ENCODE results near the gene TADA2B. TPM values are rescaled to one million over a fixed set of nuclear protein-coding genes. Genes with fewer than 3 reads are reported as not detected.
A peak's percentile ranks its signal among the peaks of the same experiment; 100 is the strongest.

The TADA2B gene
- total and polyA plus RNA-seq, 2 of the 4 experiments (the other 2 are of a cell fraction), result 6.1 to 8.6 TPM

DNA sequence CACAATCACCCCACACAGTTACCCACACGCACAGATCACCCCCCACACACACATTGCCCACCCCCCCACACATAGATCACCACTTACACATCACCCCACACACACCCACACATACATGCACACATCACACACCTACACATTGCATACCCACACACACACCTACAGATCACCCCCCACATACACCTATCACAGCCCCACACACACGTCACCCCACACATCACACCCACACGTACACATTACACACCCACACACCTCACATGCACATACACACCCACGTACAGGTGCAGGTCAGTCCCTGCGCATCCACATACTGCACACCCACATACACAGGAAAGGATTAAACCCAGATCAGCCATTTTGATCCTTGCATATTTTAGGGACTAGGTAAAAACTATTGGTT, 15.3 kb upstream of the TADA2B start:
- Histone ChIP-seq H3K4me3 (ENCODE audit: insufficient read depth, low read depth, low read length) (no peak overlapping the region), H4K8ac (ENCODE audit: low read depth in 2 of 2, low read length in 2 of 2) (no peak overlapping the region), H2BK20ac (ENCODE audit: low read depth, low read length) (no peak overlapping the region), H3K14ac (replicated peaks; ENCODE audit: low read depth, low read length) (no peak overlapping the region), H3K23ac (ENCODE audit: low read depth, low read length) (no peak overlapping the region), H4K91ac (ENCODE audit: insufficient read depth, low read depth, low read length) (no peak overlapping the region), H2BK5ac (ENCODE audit: low read depth, low read length, poor library complexity, severe bottlenecking) (peak overlapping the region; percentile 79), H3K27me3 (ENCODE audit: control insufficient read depth, insufficient read depth, low read length) (no peaks in the 10 kb centered on the region), H2BK120ac (ENCODE audit: low read depth, low read length) (no peak overlapping the region), H3K4me2 (ENCODE audit: low read depth, low read length) (no peak overlapping the region), H3K4me1 (ENCODE audit: control insufficient read depth, insufficient read depth, low read length) (peaks cover 3% of the 10 kb centered on the region), H3K9me3 (ENCODE audit: control insufficient read depth, insufficient read depth, low read length) (no peaks in the 10 kb centered on the region), H2AFZ (replicated peaks; ENCODE audit: low read length, poor library complexity) (no peak overlapping the region), H4K20me1 (ENCODE audit: insufficient read depth, low read length) (no peaks in the 10 kb centered on the region; the same call in 1 of the 2 replicates), H3K9me1 (ENCODE audit: insufficient read depth, low read length) (peaks cover 17% of the 10 kb centered on the region), H3K56ac (ENCODE audit: extremely low read depth, insufficient read depth, low read length) (no peak overlapping the region), H3K4ac (ENCODE audit: low read depth, low read length) (no peak overlapping the region), H4K5ac (ENCODE audit: low read depth, low read length) (no peak overlapping the region), H3K36me3 (ENCODE audit: control insufficient read depth, insufficient read depth, low read length) (peaks cover 64% of the 10 kb centered on the region), H2BK15ac (ENCODE audit: low read depth, low read length) (no peak overlapping the region), H3K9ac (ENCODE audit: low read depth, low read length) (no peak overlapping the region), H2AK9ac (replicated peaks; ENCODE audit: low read depth, low read length, poor library complexity) (no peak overlapping the region), H3K18ac (ENCODE audit: low read depth, low read length) (no peak overlapping the region), H3K79me1 (ENCODE audit: low read depth in 1 of 2, low read length in 2 of 2) (peaks cover 9 to 42% of the 10 kb centered on the region in 2 experiments; a peak in 3 of 4 replicates), H2AK5ac (ENCODE audit: low read depth, low read length) (no peak overlapping the region), H3K27ac (ENCODE audit: insufficient read depth, low read length) (no peak overlapping the region)
- ChIA-PET CTCF (no interaction called here), POLR2A (ENCODE audit: unreplicated experiment) (no interaction called here)
- DNase-seq (no peak), ATAC-seq (ENCODE audit: low read depth) (no peak)
- no TSS peak for BruUV-seq (replicated peaks)
- no peak for TF ChIP-seq CEBPB (IDR thresholded peaks at IDR 0.05; ENCODE audit: low read depth, low read length)
- no peak for TF ChIP-seq FOS (IDR thresholded peaks at IDR 0.05; ENCODE audit: low read depth, low read length)
- no peak for TF ChIP-seq POLR2A (IDR thresholded peaks at IDR 0.05; ENCODE audit: low read depth, low read length)
- TF ChIP-seq RCOR1 (IDR thresholded peaks at IDR 0.05; ENCODE audit: insufficient replicate concordance, low read length), result no peak
- TF ChIP-seq MAZ (IDR thresholded peaks at IDR 0.05; ENCODE audit: borderline replicate concordance, low read depth, low read length), result no peak
- TF ChIP-seq, protein P1, sequence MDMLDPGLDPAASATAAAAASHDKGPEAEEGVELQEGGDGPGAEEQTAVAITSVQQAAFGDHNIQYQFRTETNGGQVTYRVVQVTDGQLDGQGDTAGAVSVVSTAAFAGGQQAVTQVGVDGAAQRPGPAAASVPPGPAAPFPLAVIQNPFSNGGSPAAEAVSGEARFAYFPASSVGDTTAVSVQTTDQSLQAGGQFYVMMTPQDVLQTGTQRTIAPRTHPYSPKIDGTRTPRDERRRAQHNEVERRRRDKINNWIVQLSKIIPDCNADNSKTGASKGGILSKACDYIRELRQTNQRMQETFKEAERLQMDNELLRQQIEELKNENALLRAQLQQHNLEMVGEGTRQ (IDR thresholded peaks at IDR 0.05; ENCODE audit: low read depth, low read length), result no peak
- TF ChIP-seq, protein P2, sequence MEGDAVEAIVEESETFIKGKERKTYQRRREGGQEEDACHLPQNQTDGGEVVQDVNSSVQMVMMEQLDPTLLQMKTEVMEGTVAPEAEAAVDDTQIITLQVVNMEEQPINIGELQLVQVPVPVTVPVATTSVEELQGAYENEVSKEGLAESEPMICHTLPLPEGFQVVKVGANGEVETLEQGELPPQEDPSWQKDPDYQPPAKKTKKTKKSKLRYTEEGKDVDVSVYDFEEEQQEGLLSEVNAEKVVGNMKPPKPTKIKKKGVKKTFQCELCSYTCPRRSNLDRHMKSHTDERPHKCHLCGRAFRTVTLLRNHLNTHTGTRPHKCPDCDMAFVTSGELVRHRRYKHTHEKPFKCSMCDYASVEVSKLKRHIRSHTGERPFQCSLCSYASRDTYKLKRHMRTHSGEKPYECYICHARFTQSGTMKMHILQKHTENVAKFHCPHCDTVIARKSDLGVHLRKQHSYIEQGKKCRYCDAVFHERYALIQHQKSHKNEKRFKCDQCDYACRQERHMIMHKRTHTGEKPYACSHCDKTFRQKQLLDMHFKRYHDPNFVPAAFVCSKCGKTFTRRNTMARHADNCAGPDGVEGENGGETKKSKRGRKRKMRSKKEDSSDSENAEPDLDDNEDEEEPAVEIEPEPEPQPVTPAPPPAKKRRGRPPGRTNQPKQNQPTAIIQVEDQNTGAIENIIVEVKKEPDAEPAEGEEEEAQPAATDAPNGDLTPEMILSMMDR (conservative IDR thresholded peaks at IDR 0.05; ENCODE audit: low read depth, low read length), result no peak
- no peak for TF ChIP-seq CHD1 (IDR thresholded peaks at IDR 0.05; ENCODE audit: low read depth, low read length)
- TF ChIP-seq SMC3 (IDR thresholded peaks at IDR 0.05; ENCODE audit: low read depth, low read length), result no peak
- TF ChIP-seq MAFK (IDR thresholded peaks at IDR 0.05; ENCODE audit: low read depth, low read length), result no peak
- TF ChIP-seq BHLHE40 (IDR thresholded peaks at IDR 0.05; ENCODE audit: low read depth, low read length), result no peak
- TF ChIP-seq RAD21 (IDR thresholded peaks at IDR 0.05; ENCODE audit: low read length), result no peak
- TF ChIP-seq RFX5 (IDR thresholded peaks at IDR 0.05; ENCODE audit: low read depth, low read length), result no peak
- dilution Hi-C loops (cut with HindIII; ENCODE audit: low sequenced_read_pairs, unreplicated experiment) (no loop called here), in situ Hi-C loops (cut with MboI; ENCODE audit: low sequenced_read_pairs) (no loop called here), intact Hi-C loops (cut with micrococcal nuclease) (no loop called here)
- 79% methylated on average over 2 of the region's 5 CpGs; no CpG with 5 or more reads in 1 of the 2 experiments for WGBS, 2 experiments (ENCODE audit: extremely low coverage in 2 of 2, insufficient read length in 1 of 2)

Data from IMR-90 (cell line).